ENCODE measurements around the gene CHKA.

Gene CHKA

DNA sequence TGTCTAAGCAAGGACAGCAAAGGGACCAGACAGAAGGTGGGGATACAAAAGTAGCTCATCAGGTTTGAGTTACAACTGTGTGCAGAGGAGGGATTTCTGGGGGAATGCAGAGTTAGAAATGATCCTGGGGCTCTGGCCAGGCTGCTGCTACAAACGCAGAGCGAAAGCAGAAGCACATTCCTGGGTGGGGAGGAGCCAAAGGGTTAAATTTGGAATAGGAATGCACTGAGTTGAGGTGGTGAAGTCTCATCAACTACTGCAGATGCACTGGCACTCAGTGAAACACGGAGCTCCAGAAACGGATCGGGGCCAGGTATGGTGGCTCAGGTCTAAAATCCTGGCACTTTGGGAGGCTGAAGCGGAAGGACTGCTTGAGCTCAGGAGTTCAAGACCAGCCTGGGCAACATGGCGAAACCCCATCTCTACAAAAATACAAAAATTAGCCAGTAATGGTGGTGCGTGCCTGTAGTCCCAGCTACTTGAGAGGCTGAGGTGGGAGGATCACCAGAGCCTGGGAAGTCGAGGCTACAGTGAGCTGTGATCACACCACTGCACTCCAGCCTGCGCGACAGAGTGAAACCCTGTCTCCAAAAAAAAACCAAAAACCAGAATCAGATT, 3.2 kb downstream of the CHKA start:
- H3K18ac ChIP-seq (ENCODE audit: low read length): no peak overlapping the region
- peaks cover 4% of the 10 kb centered on the region for H3K4me1 ChIP-seq (ENCODE audit: control insufficient read depth, low read depth, low read length)
- H3K23ac ChIP-seq (ENCODE audit: low read length): no peak overlapping the region
- no peak overlapping the region for H2BK5ac ChIP-seq (ENCODE audit: low read length)
- no peak overlapping the region for H2BK15ac ChIP-seq (replicated peaks; ENCODE audit: low read depth)
- peak; percentile 87 for DNase-seq
- no peak overlapping the region for H4K8ac ChIP-seq (ENCODE audit: low read depth, low read length)
- H3K9ac ChIP-seq (ENCODE audit: low read length): peak overlapping the region; percentile 2
- H3K27me3 ChIP-seq (ENCODE audit: insufficient read depth, low read length, poor library complexity): no peaks in the 10 kb centered on the region
- WGBS (ENCODE audit: extremely low coverage, insufficient coverage, low lambda C conversion rate): no CpG with 5 or more reads among the region's 11 CpGs
- H3K4me2 ChIP-seq (ENCODE audit: low read length): no peak overlapping the region
- H4K5ac ChIP-seq (ENCODE audit: low read length): no peak overlapping the region
- peaks cover 1% of the 10 kb centered on the region for H3K79me1 ChIP-seq (ENCODE audit: low read length)
- no peak overlapping the region for H2AK5ac ChIP-seq (ENCODE audit: low read length)
- H2BK120ac ChIP-seq (ENCODE audit: low read depth, low read length): no peak overlapping the region
- peaks cover 61% of the 10 kb centered on the region for H3K79me2 ChIP-seq (ENCODE audit: control insufficient read depth, insufficient read depth, low read length)
- no peak overlapping the region for H3K4me3 ChIP-seq (ENCODE audit: low read length)
- no peak overlapping the region for H3K27ac ChIP-seq (ENCODE audit: low read depth, low read length)
- peak overlapping the region; percentile 1 for H3K56ac ChIP-seq (ENCODE audit: low read length)
- peak overlapping the region; percentile 17 for H3K4ac ChIP-seq (ENCODE audit: low read depth, low read length)
- no peaks in the 10 kb centered on the region for H3K36me3 ChIP-seq (ENCODE audit: control insufficient read depth, insufficient read depth, low read length)

DNA sequence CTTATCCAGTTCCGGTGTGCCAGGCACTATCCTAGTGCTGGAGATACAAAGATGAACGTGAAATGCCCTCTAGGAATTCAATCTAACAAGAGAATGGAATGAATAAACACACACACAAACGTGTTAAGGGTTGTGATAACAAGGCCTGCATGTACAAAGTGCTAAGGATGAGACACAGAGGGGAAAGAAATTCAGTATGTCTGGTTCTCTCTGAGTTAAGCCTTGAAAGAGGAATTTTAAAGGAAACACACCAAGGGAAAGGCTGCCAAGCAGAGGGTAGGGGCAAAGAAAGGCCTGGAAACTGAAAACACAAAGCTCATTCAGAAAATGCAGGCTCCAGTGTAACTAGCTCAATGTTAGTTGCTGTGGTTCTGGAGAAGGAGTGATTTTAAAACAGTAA, 4.2 kb downstream of the CHKA start:
- no peak overlapping the region for H3K4ac ChIP-seq (ENCODE audit: low read depth, low read length)
- H3K79me2 ChIP-seq (ENCODE audit: control insufficient read depth, insufficient read depth, low read length): peaks cover 67% of the 10 kb centered on the region
- H3K79me1 ChIP-seq (ENCODE audit: low read length): peaks cover 1% of the 10 kb centered on the region
- no peak overlapping the region for H3K27ac ChIP-seq (ENCODE audit: low read depth, low read length)
- H2BK120ac ChIP-seq (ENCODE audit: low read depth, low read length): no peak overlapping the region
- H4K5ac ChIP-seq (ENCODE audit: low read length): no peak overlapping the region
- no peaks in the 10 kb centered on the region for H3K27me3 ChIP-seq (ENCODE audit: insufficient read depth, low read length, poor library complexity)
- no peaks in the 10 kb centered on the region for H3K36me3 ChIP-seq (ENCODE audit: control insufficient read depth, insufficient read depth, low read length)
- H3K9ac ChIP-seq (ENCODE audit: low read length): no peak overlapping the region
- no peak overlapping the region for H2AK5ac ChIP-seq (ENCODE audit: low read length)
- no peak overlapping the region for H3K4me3 ChIP-seq (ENCODE audit: low read length)
- H2BK5ac ChIP-seq (ENCODE audit: low read length): no peak overlapping the region
- no peak overlapping the region for H3K23ac ChIP-seq (ENCODE audit: low read length)
- no peak overlapping the region for H2BK15ac ChIP-seq (replicated peaks; ENCODE audit: low read depth)
- no peak overlapping the region for H3K4me2 ChIP-seq (ENCODE audit: low read length)
- no peak for DNase-seq
- H4K8ac ChIP-seq (ENCODE audit: low read depth, low read length): no peak overlapping the region
- no peak overlapping the region for H3K18ac ChIP-seq (ENCODE audit: low read length)
- no CpG with 5 or more reads among the region's 3 CpGs for WGBS (ENCODE audit: extremely low coverage, insufficient coverage, low lambda C conversion rate)
- no peak overlapping the region for H3K56ac ChIP-seq (ENCODE audit: low read length)
- peaks cover 1% of the 10 kb centered on the region for H3K4me1 ChIP-seq (ENCODE audit: control insufficient read depth, low read depth, low read length)

DNA sequence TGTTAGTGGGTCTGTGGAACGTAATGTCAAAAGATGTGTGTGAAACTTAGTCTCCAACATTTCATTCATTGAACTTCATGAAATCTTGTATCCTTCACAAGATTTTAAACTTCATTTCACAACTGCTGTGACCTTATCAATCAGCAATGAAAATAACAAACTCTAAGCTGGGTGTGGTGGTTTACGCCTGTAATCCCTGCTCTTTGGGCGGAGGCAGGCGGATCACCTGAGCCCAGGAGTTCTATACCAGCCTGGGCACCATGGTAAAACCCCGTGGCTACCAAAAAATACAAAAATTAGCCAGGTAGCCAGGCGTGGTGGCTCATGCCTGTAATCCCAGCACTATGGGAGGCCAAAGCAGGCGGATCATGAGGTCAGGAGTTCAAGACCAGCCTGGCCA, 5.1 kb downstream of the CHKA start:
- Histone ChIP-seq H3K27me3 (ENCODE audit: insufficient read depth, low read length, poor library complexity) (no peaks in the 10 kb centered on the region), H3K4me3 (ENCODE audit: low read length) (no peak overlapping the region), H3K79me1 (ENCODE audit: low read length) (peaks cover 1% of the 10 kb centered on the region), H3K23ac (ENCODE audit: low read length) (no peak overlapping the region), H2AK5ac (ENCODE audit: low read length) (no peak overlapping the region), H3K79me2 (ENCODE audit: control insufficient read depth, insufficient read depth, low read length) (peaks cover 70% of the 10 kb centered on the region), H3K4me1 (ENCODE audit: control insufficient read depth, low read depth, low read length) (no peaks in the 10 kb centered on the region), H2BK5ac (ENCODE audit: low read length) (no peak overlapping the region), H3K27ac (ENCODE audit: low read depth, low read length) (no peak overlapping the region), H2BK120ac (ENCODE audit: low read depth, low read length) (no peak overlapping the region), H2BK15ac (replicated peaks; ENCODE audit: low read depth) (no peak overlapping the region), H3K56ac (ENCODE audit: low read length) (no peak overlapping the region), H4K5ac (ENCODE audit: low read length) (no peak overlapping the region), H3K36me3 (ENCODE audit: control insufficient read depth, insufficient read depth, low read length) (no peaks in the 10 kb centered on the region), H4K8ac (ENCODE audit: low read depth, low read length) (no peak overlapping the region), H3K4me2 (ENCODE audit: low read length) (no peak overlapping the region), H3K4ac (ENCODE audit: low read depth, low read length) (no peak overlapping the region), H3K9ac (ENCODE audit: low read length) (no peak overlapping the region), H3K18ac (ENCODE audit: low read length) (no peak overlapping the region)
- DNase-seq: no peak
- no CpG with 5 or more reads among the region's 7 CpGs for WGBS (ENCODE audit: extremely low coverage, insufficient coverage, low lambda C conversion rate)

DNA sequence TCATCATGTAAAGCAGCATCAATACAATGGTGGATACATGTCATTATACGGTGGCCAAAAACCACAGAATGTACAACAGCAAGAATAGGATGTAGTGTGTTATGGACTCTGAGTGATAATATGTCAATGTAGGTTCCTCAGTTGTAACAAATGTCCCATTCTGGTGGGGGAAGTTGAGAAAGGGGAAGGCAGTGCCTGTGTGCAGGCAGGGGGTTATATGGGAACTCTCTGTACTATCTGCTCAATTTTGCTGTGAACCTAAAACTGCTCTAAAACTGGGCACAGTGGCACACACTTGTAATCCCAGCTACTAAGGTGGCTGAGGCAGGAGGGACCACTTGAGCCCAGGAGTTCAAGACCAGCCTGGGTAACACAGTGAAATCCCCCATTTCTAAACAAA, 5.9 kb downstream of the CHKA start:
- WGBS (ENCODE audit: extremely low coverage, insufficient coverage, low lambda C conversion rate): no CpG with 5 or more reads among the region's 1 CpG

DNA sequence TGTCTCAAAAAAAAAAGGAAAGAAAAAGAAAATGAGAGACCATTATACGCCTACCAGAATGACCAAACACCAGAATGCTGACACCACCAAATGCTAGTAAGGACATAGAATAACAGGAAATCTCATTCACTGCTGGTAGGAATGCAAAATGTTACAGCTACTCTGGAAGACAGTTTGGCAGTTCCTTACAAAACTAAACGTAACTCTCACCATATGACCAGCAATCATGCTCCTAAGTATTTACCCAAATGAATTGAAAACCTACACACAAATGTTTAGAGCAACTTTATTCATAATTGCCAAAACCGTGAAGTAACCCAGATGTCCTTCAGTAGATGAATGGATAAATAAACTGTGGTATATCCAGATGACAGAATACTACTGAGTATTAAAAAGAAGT, 7.2 kb downstream of the CHKA start:
- no peak overlapping the region for H3K18ac ChIP-seq (ENCODE audit: low read length)
- peaks cover 1% of the 10 kb centered on the region for H3K79me1 ChIP-seq (ENCODE audit: low read length)
- no peaks in the 10 kb centered on the region for H3K36me3 ChIP-seq (ENCODE audit: control insufficient read depth, insufficient read depth, low read length)
- no peak overlapping the region for H2BK5ac ChIP-seq (ENCODE audit: low read length)
- no peak overlapping the region for H4K8ac ChIP-seq (ENCODE audit: low read depth, low read length)
- H3K4ac ChIP-seq (ENCODE audit: low read depth, low read length): no peak overlapping the region
- H3K4me3 ChIP-seq (ENCODE audit: low read length): no peak overlapping the region
- H3K23ac ChIP-seq (ENCODE audit: low read length): no peak overlapping the region
- no peak overlapping the region for H3K27ac ChIP-seq (ENCODE audit: low read depth, low read length)
- no CpG with 5 or more reads among the region's 3 CpGs for WGBS (ENCODE audit: extremely low coverage, insufficient coverage, low lambda C conversion rate)
- no peak overlapping the region for H2BK120ac ChIP-seq (ENCODE audit: low read depth, low read length)
- no peak overlapping the region for H4K5ac ChIP-seq (ENCODE audit: low read length)
- no peak for DNase-seq
- no peak overlapping the region for H3K4me2 ChIP-seq (ENCODE audit: low read length)
- peaks cover 64% of the 10 kb centered on the region for H3K79me2 ChIP-seq (ENCODE audit: control insufficient read depth, insufficient read depth, low read length)
- no peak overlapping the region for H2AK5ac ChIP-seq (ENCODE audit: low read length)
- H3K9ac ChIP-seq (ENCODE audit: low read length): no peak overlapping the region
- no peak overlapping the region for H2BK15ac ChIP-seq (replicated peaks; ENCODE audit: low read depth)
- H3K4me1 ChIP-seq (ENCODE audit: control insufficient read depth, low read depth, low read length): no peaks in the 10 kb centered on the region
- no peak overlapping the region for H3K56ac ChIP-seq (ENCODE audit: low read length)
- no peaks in the 10 kb centered on the region for H3K27me3 ChIP-seq (ENCODE audit: insufficient read depth, low read length, poor library complexity)

More for the DNA sequence above, 5.9 kb downstream of the CHKA start:
- H2BK120ac ChIP-seq (ENCODE audit: low read depth, low read length): no peak overlapping the region
- H3K56ac ChIP-seq (ENCODE audit: low read length): no peak overlapping the region
- H3K27ac ChIP-seq (ENCODE audit: low read depth, low read length): no peak overlapping the region
- no peak overlapping the region for H3K4me3 ChIP-seq (ENCODE audit: low read length)
- H3K4me2 ChIP-seq (ENCODE audit: low read length): no peak overlapping the region
- no peak overlapping the region for H2BK5ac ChIP-seq (ENCODE audit: low read length)
- no peak overlapping the region for H2AK5ac ChIP-seq (ENCODE audit: low read length)
- peaks cover 1% of the 10 kb centered on the region for H3K79me1 ChIP-seq (ENCODE audit: low read length)
- H3K4ac ChIP-seq (ENCODE audit: low read depth, low read length): no peak overlapping the region
- DNase-seq: no peak
- H4K5ac ChIP-seq (ENCODE audit: low read length): no peak overlapping the region
- no peaks in the 10 kb centered on the region for H3K36me3 ChIP-seq (ENCODE audit: control insufficient read depth, insufficient read depth, low read length)
- H3K23ac ChIP-seq (ENCODE audit: low read length): no peak overlapping the region
- H3K9ac ChIP-seq (ENCODE audit: low read length): no peak overlapping the region
- H3K4me1 ChIP-seq (ENCODE audit: control insufficient read depth, low read depth, low read length): no peaks in the 10 kb centered on the region
- peaks cover 71% of the 10 kb centered on the region for H3K79me2 ChIP-seq (ENCODE audit: control insufficient read depth, insufficient read depth, low read length)
- H2BK15ac ChIP-seq (replicated peaks; ENCODE audit: low read depth): no peak overlapping the region
- no peaks in the 10 kb centered on the region for H3K27me3 ChIP-seq (ENCODE audit: insufficient read depth, low read length, poor library complexity)
- H4K8ac ChIP-seq (ENCODE audit: low read depth, low read length): no peak overlapping the region
- no peak overlapping the region for H3K18ac ChIP-seq (ENCODE audit: low read length)

DNA sequence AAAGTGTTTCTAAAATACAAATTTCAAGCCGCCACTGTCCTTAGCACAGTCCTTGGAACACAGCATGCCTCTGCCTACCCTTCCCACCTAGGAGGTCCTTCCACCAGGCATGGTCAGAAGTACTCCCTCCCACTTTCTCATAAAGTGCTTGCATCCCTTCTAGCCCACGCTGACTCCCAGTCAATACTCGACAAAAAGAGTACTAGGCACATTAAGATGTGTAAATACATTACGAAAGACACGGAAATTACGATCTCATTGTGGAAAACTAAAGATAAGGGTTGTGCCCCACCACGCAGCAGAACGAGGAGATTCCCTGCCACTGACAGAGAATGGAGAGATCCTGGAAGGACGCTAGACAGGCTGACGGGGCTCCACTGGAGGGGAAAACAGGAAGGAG, 13.5 kb downstream of the CHKA start:
- Histone ChIP-seq H3K18ac (ENCODE audit: low read length) (no peak overlapping the region), H3K27me3 (ENCODE audit: insufficient read depth, low read length, poor library complexity) (no peaks in the 10 kb centered on the region), H3K4me1 (ENCODE audit: control insufficient read depth, low read depth, low read length) (peaks cover 8% of the 10 kb centered on the region), H3K36me3 (ENCODE audit: control insufficient read depth, insufficient read depth, low read length) (no peaks in the 10 kb centered on the region), H3K79me1 (ENCODE audit: low read length) (peaks cover 7% of the 10 kb centered on the region), H3K79me2 (ENCODE audit: control insufficient read depth, insufficient read depth, low read length) (peaks cover 68% of the 10 kb centered on the region), H2BK15ac (replicated peaks; ENCODE audit: low read depth) (no peak overlapping the region), H3K4me2 (ENCODE audit: low read length) (no peak overlapping the region), H3K4ac (ENCODE audit: low read depth, low read length) (no peak overlapping the region), H3K23ac (ENCODE audit: low read length) (no peak overlapping the region), H4K8ac (ENCODE audit: low read depth, low read length) (no peak overlapping the region), H4K5ac (ENCODE audit: low read length) (no peak overlapping the region), H2BK5ac (ENCODE audit: low read length) (no peak overlapping the region), H3K56ac (ENCODE audit: low read length) (no peak overlapping the region), H3K9ac (ENCODE audit: low read length) (no peak overlapping the region), H2BK120ac (ENCODE audit: low read depth, low read length) (no peak overlapping the region), H3K27ac (ENCODE audit: low read depth, low read length) (no peak overlapping the region), H3K4me3 (ENCODE audit: low read length) (no peak overlapping the region), H2AK5ac (ENCODE audit: low read length) (no peak overlapping the region)
- WGBS (ENCODE audit: extremely low coverage, insufficient coverage, low lambda C conversion rate): no CpG with 5 or more reads among the region's 10 CpGs
- DNase-seq: no peak

Data from mesendoderm (in vitro differentiated cells).